Chondrocyte (in vitro differentiated cells): ENCODE measurements around the gene LRFN2. TPM values are rescaled to one million over a fixed set of nuclear protein-coding genes. Genes with fewer than 3 reads are reported as not detected.

Source experiments
- DNase-seq: peaks from one replicate; pipeline ENCODE4 v3.0.0; 2021; ENCODE audit warnings: mixed read lengths, low spot score
- H3K27ac Mint-ChIP-seq: one replicate; pipeline ENCODE4 v1.8.0; 2021; ENCODE audit warnings: mild to moderate bottlenecking, moderate library complexity, mixed read lengths; ENCODE audit not compliant: unreplicated experiment
- H3K27me3 Mint-ChIP-seq: 2 replicates; pipeline ENCODE4 v1.8.0; 2021; ENCODE audit warnings: low read depth, mixed read lengths
- H3K36me3 Mint-ChIP-seq: 2 replicates; pipeline ENCODE4 v1.8.0; 2021; ENCODE audit warnings: low read depth, mixed read lengths
- H3K4me1 Mint-ChIP-seq: 2 replicates; pipeline ENCODE4 v1.8.0; 2021; ENCODE audit warnings: low read depth, mild to moderate bottlenecking, mixed read lengths
- H3K4me3 Mint-ChIP-seq: one replicate; pipeline ENCODE4 v1.8.0; 2021; ENCODE audit warnings: mild to moderate bottlenecking, moderate library complexity, mixed read lengths; ENCODE audit not compliant: unreplicated experiment
- H3K9me3 Mint-ChIP-seq: 2 replicates; pipeline ENCODE4 v1.8.0; 2021; ENCODE audit warnings: low read depth, mixed read lengths
- CTCF ChIP-seq: fragments of 200-600 bp; sonication (generic); IDR thresholded peaks from 2 replicates; pipeline ENCODE4 v1.5.0; 2021; ENCODE audit warnings: antibody characterized with exemption, mild to moderate bottlenecking, moderate library complexity
- total RNA-seq: library from RNA; stranded (reverse); gene quantifications from 3 replicates; pipeline ENCODE4 v1.2.1, GENCODE V29; 2021

The LRFN2 gene
- total RNA-seq, 1 donor from 2014 or later = 0.05 TPM

- peaks cover 1% of the 10 kb centered on the region for H3K36me3 Mint-ChIP-seq
- H3K27me3 Mint-ChIP-seq = peaks cover 5% of the 10 kb centered on the region
- no peak for TF ChIP-seq CTCF
- DNase-seq = no peak
- H3K9me3 Mint-ChIP-seq = no peaks in the 10 kb centered on the region
- no peak overlapping the region for H3K27ac Mint-ChIP-seq
- peaks cover 6% of the 10 kb centered on the region for H3K4me1 Mint-ChIP-seq
- no peak overlapping the region for H3K4me3 Mint-ChIP-seq
Measured at GRCh38 chr6:40437631-40438030, 149.5 kb downstream of the LRFN2 start.

GRCh38 chr6:40436685-40437604 lies 150.2 kb downstream of the LRFN2 start:
- Mint-ChIP-seq H3K27ac (no peak overlapping the region), H3K36me3 (peaks cover 1% of the 10 kb centered on the region), H3K27me3 (peaks cover 5% of the 10 kb centered on the region), H3K9me3 (no peaks in the 10 kb centered on the region), H3K4me1 (peaks cover 6% of the 10 kb centered on the region), H3K4me3 (no peak overlapping the region)
- no peak for DNase-seq
- no peak for TF ChIP-seq CTCF

- no peaks in the 10 kb centered on the region for H3K9me3 Mint-ChIP-seq
- H3K27ac Mint-ChIP-seq = no peak overlapping the region
- H3K4me1 Mint-ChIP-seq = peaks cover 6% of the 10 kb centered on the region
- peaks cover 12% of the 10 kb centered on the region for H3K27me3 Mint-ChIP-seq
- DNase-seq = no peak
- no peak for TF ChIP-seq CTCF
- H3K4me3 Mint-ChIP-seq = no peak overlapping the region
- peaks cover 1% of the 10 kb centered on the region for H3K36me3 Mint-ChIP-seq
Measured at GRCh38 chr6:40432982-40433381, 154.2 kb downstream of the LRFN2 start.

GRCh38 chr6:40431706-40432105 lies 155.5 kb downstream of the LRFN2 start:
- peaks cover 3% of the 10 kb centered on the region for H3K4me1 Mint-ChIP-seq
- TF ChIP-seq CTCF = no peak
- no peak overlapping the region for H3K4me3 Mint-ChIP-seq
- H3K9me3 Mint-ChIP-seq = no peaks in the 10 kb centered on the region
- H3K36me3 Mint-ChIP-seq = peaks cover 1% of the 10 kb centered on the region
- no peak overlapping the region for H3K27ac Mint-ChIP-seq
- H3K27me3 Mint-ChIP-seq = peaks cover 12% of the 10 kb centered on the region
- DNase-seq = no peak

DNA sequence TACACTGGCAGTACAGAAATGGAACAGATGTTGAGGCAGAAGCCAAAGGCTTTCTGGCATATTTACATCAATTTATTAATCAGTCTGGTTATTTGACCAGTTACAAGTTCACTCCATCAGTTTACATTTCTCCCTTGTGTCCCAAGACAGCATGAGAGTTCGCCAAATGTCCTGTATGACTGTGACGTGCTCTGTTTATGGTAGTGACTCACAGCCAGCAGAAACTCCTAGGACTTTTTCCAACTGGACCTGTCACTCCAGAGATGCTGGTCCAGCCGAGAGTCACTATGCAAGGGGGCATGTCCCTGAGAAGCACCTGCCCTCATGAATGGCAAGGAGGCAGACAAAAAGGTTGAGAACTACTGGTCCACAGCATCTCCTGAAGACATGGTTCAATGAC lies 160.0 kb downstream of the LRFN2 start:
- Mint-ChIP-seq H3K27ac (no peak overlapping the region), H3K4me1 (no peaks in the 10 kb centered on the region), H3K4me3 (no peak overlapping the region), H3K36me3 (no peaks in the 10 kb centered on the region), H3K27me3 (peaks cover 6% of the 10 kb centered on the region), H3K9me3 (no peaks in the 10 kb centered on the region)
- TF ChIP-seq CTCF = no peak
- DNase-seq = no peak
